Kidney epithelial cell (primary cell): Measurements from ENCODE around the gene SSTR1. TPM values are rescaled to one million over a fixed set of nuclear protein-coding genes. Genes with fewer than 3 reads are reported as not detected.

Source experiments
- DNase-seq: peaks from one replicate; pipeline ENCODE4 v3.0.0-alpha.2; 2010; ENCODE audit warnings: low read depth
- H3K27me3 ChIP-seq: 2 replicates; pipeline ENCODE4 v1.6.0; 2011; ENCODE audit warnings: low read length; ENCODE audit not compliant: control insufficient read depth, insufficient read depth
- H3K36me3 ChIP-seq: 2 replicates; pipeline ENCODE4 v1.5.1; 2011; ENCODE audit warnings: low read length; ENCODE audit not compliant: control insufficient read depth, insufficient read depth
- H3K4me3 ChIP-seq: 2 replicates; pipeline ENCODE4 v1.5.1; 2011; ENCODE audit warnings: low read depth, mild to moderate bottlenecking, control low read depth, low read length
- total RNA-seq: library from RNA; depleted of rRNA; stranded (reverse); fragments of >200 nt; gene quantifications from 2 replicates; pipeline ENCODE4 v1.2.3, GENCODE V29; 2015
- TF ChIP-seq, protein P1 (sequence below): IDR thresholded peaks from 2 replicates; pipeline ENCODE4 v1.5.1; 2011; ENCODE audit warnings: mild to moderate bottlenecking, moderate library complexity, low read length, control low read depth, inconsistent platforms; ENCODE audit not compliant: insufficient read depth, poor library complexity, severe bottlenecking

Gene SSTR1
- total RNA-seq, 1 donor from 2014 or later: 0.67 TPM

DNA sequence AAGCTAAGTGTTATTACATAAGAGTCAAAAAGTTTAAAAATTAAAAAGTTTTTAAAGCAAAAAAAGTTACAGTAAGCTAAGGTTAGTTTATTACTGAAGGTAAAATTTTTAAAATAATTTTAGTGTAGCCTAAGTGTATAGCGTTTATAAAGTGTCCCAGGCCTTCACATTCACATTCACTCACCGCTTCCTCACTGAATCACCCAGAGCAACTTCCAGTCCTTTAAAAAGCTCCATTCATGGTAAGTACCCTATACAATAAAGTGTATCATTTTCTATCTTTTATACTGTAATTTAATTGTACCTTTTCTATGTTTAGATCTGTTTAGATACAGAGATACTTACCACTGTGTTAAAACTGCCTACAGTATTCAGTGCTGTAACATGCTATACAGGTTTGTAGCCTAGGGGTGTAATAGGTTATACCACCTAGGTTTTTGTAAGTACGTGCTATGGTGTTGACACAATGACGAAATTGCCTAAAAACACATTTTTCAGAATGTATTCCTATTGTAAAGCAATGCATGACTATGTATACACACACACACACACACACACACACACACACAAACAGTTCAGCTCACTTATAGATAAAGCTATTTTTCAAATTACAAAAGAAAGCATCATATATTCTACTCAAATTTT, 44.5 kb downstream of the SSTR1 start:
- peaks cover 15% of the 10 kb centered on the region for H3K27me3 ChIP-seq
- DNase-seq: no peak
- H3K36me3 ChIP-seq: no peaks in the 10 kb centered on the region
- H3K4me3 ChIP-seq: no peak overlapping the region
- TF ChIP-seq, protein P1, sequence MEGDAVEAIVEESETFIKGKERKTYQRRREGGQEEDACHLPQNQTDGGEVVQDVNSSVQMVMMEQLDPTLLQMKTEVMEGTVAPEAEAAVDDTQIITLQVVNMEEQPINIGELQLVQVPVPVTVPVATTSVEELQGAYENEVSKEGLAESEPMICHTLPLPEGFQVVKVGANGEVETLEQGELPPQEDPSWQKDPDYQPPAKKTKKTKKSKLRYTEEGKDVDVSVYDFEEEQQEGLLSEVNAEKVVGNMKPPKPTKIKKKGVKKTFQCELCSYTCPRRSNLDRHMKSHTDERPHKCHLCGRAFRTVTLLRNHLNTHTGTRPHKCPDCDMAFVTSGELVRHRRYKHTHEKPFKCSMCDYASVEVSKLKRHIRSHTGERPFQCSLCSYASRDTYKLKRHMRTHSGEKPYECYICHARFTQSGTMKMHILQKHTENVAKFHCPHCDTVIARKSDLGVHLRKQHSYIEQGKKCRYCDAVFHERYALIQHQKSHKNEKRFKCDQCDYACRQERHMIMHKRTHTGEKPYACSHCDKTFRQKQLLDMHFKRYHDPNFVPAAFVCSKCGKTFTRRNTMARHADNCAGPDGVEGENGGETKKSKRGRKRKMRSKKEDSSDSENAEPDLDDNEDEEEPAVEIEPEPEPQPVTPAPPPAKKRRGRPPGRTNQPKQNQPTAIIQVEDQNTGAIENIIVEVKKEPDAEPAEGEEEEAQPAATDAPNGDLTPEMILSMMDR: no peak

DNA sequence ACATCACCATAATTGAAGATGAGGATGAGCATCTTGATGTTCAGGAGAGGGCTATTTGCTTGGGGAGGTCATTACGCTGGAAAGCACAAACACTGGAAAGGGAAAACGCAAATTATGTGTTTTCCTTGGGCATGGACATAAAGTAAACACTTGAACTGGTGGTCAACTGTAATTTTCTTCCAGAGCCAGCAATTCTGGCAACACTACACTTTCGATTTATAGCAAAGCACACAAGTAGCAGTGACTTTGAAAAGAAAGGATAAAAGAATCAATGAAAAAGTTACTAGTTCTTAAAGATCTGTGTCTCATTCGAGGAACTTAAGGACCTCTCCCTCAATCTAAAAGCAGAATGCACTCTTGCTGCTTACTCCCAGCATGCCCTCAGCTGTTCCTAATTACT, 46.0 kb downstream of the SSTR1 start:
- no peak for DNase-seq
- TF ChIP-seq, protein P1: no peak
- H3K36me3 ChIP-seq: no peaks in the 10 kb centered on the region
- H3K27me3 ChIP-seq: peaks cover 15% of the 10 kb centered on the region
- no peak overlapping the region for H3K4me3 ChIP-seq

DNA sequence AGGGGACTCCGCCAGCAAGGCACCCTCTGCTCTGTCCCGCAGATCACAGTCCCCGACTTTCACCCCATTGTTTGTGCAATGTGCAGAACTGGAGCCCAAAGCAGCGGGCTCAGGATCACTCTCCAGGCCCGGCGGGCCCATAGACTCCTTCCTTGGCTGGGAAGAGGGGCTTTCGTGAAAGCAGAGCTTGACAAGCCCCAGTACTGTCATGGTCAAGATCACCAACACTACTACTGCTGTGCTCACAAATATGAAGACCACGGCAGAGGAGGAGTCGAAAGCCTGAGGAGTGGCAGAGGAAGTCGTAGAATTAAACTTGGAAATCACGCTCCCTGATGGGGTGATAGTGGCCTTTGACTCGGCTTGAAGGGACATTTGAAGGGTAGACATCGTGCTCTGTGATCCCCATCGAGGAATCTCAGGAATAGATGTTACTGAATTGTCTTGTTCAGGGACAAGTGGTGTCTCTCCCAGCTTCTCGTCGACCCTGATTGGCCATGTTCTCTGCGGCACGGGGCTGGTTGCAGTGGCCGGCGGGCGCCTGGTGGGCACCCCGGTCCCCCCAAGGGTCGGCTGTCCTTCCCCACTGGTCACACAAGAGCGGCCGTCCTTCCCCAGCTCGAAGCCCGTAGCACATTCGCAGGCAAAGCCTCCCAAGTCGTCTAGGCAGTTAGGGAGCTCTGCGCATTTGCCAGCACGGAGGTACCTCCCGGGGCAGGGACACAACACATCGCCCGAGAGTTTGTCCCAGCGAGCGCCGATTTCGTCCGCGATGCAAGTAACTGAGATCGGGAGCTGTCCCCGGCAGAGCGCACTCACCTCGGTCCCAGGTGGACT, 47.1 kb downstream of the SSTR1 start:
- H3K36me3 ChIP-seq: no peaks in the 10 kb centered on the region
- DNase-seq: no peak
- peak overlapping the region; percentile 40 for H3K4me3 ChIP-seq
- TF ChIP-seq, protein P1: no peak
- peaks cover 15% of the 10 kb centered on the region for H3K27me3 ChIP-seq

DNA sequence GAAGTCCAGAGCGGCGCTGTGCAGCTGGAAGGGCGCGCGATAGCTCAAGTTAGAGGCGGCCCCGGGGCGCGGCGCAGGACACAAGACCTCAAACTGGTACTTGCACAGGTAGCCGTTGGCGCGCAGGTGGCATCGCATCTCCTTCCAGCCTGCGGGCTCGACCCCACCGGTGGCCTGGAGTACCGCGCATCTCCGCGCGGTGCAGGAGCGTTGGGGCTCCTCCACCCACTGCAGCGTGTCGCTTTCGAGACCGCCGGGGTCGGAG, 47.6 kb downstream of the SSTR1 start:
- Histone ChIP-seq H3K4me3 (peak overlapping the region; percentile 40), H3K36me3 (no peaks in the 10 kb centered on the region), H3K27me3 (peaks cover 15% of the 10 kb centered on the region)
- TF ChIP-seq, protein P1: no peak
- DNase-seq: no peak

DNA sequence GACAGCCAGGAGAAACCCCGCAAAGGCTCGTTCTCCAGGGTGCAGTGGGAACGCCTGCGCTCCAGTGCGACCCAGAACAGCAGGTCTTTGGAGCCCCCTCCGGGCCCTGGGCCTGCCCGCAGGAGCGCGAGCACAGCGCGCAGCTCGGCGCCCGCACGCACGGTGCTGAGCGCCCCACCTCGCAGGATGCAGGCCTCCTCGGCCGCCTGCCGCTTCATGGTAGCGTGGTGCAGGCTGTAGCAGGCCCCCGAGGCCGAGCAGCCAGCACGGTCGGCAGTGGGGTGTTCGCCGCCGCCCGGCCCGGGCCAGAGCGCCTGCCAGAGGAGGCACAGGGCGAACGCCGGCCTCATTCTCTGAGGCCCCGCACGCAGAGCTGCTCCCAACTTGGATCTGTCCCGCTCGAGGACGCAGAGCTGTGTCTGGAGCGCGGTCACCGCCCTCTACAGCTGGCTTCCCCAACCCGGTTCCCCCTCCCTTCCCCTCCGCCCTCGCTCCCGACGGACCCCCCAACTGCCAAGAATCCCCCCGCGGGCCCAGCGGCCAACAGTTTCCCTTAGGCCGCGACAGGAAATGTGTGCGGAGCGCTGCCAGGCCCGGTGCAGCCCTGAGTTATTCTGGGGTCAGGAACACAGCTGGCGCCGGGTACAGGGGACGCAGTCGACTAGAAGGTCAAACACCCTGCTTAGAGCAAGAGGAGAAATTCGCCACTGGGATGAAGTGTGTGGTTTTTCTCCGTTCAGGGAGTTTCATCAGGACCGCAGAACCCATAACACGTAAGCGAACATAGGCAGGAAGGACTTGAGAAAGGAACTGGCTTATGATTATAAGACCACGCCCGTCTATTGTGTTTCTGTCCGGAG, 48.2 kb downstream of the SSTR1 start, which contains the start of gene CLEC14A:
Gene CLEC14A (minus strand): TSS at position 421 of the 860 bp plus-strand sequence. CDS start 71 bp downstream, at position 350.
- TF ChIP-seq, protein P1: no peak
- Histone ChIP-seq H3K36me3 (no peaks in the 10 kb centered on the region), H3K27me3 (peaks cover 15% of the 10 kb centered on the region), H3K4me3 (peak within 1 kb of the TSS; percentile 40)
- no peak for DNase-seq
